PFSK-1 (cell line): ENCODE measurements around the gene HPN.

Experiments used
- FOXP2 ChIP-seq: optimal IDR thresholded peaks from 2 replicates; pipeline ENCODE3; 2011; ENCODE audit warnings: borderline replicate concordance, control low read depth, inconsistent platforms; ENCODE audit not compliant: insufficient read depth; ENCODE audit errors: extremely low read length, extremely low read depth
- POLR2AphosphoS5 ChIP-seq: IDR thresholded peaks from 2 replicates; pipeline ENCODE4 v1.6.1; 2012; ENCODE audit warnings: low read depth, mild to moderate bottlenecking, control low read depth, low read length, moderate library complexity
- REST ChIP-seq, 2 experiments: IDR thresholded peaks; 2 replicates each; pipeline versions ENCODE4 v1.6.1 to v1.8.0; 2011 to 2012; ENCODE audit warnings: low read depth in 2 of 2, low read length in 2 of 2, control low read depth in 1 of 2, inconsistent platforms in 1 of 2, mild to moderate bottlenecking in 1 of 2, moderate library complexity in 1 of 2; ENCODE audit not compliant: insufficient read depth in 1 of 2
- SIN3A ChIP-seq: IDR thresholded peaks from 2 replicates; pipeline ENCODE4 v1.6.1; 2012; ENCODE audit warnings: mild to moderate bottlenecking, low read length, moderate library complexity, borderline replicate concordance; ENCODE audit not compliant: insufficient read depth
- TAF1 ChIP-seq: IDR thresholded peaks from 2 replicates; pipeline ENCODE4 v1.6.1; 2012; ENCODE audit warnings: low read length, control low read depth, borderline replicate concordance; ENCODE audit not compliant: insufficient read depth

Gene HPN

GRCh38 chr19:35023428-35023827 lies 18.1 kb upstream of the HPN start:
- no peak for TF ChIP-seq TAF1
- TF ChIP-seq POLR2AphosphoS5, result no peak
- TF ChIP-seq SIN3A, result no peak
- no peak for TF ChIP-seq FOXP2
- no peak for TF ChIP-seq REST (IDR thresholded peaks at IDR 0.05; ENCODE audit: insufficient read depth in 1 of 2, low read depth in 2 of 2, low read length in 2 of 2)

GRCh38 chr19:35024095-35024494 lies 17.4 kb upstream of the HPN start:
- TF ChIP-seq REST (IDR thresholded peaks at IDR 0.05; ENCODE audit: insufficient read depth in 1 of 2, low read depth in 2 of 2, low read length in 2 of 2) (no peak), SIN3A (no peak), TAF1 (no peak), POLR2AphosphoS5 (no peak)

- TF ChIP-seq SIN3A (no peak), FOXP2 (no peak), TAF1 (no peak), POLR2AphosphoS5 (no peak), REST (IDR thresholded peaks at IDR 0.05; ENCODE audit: insufficient read depth in 1 of 2, low read depth in 2 of 2, low read length in 2 of 2) (no peak)
Measured at GRCh38 chr19:35025969-35026368, 15.6 kb upstream of the HPN start.

- TF ChIP-seq SIN3A (no peak), FOXP2 (no peak), REST (IDR thresholded peaks at IDR 0.05; ENCODE audit: insufficient read depth in 1 of 2, low read depth in 2 of 2, low read length in 2 of 2) (no peak)
Measured at GRCh38 chr19:35026418-35026817, 15.1 kb upstream of the HPN start.

GRCh38 chr19:35027009-35027408 lies 14.5 kb upstream of the HPN start:
- TF ChIP-seq POLR2AphosphoS5 (no peak), FOXP2 (no peak), REST (IDR thresholded peaks at IDR 0.05; ENCODE audit: insufficient read depth in 1 of 2, low read depth in 2 of 2, low read length in 2 of 2) (no peak), SIN3A (no peak), TAF1 (no peak)
